NOMO-1 treated with dmso at 0.1 percent for 144 hours (cell line): ENCODE measurements around the gene BTG1.

Experiments
- DNase-seq: peaks from one replicate; lab custom pipeline; 2025; ENCODE audit not compliant: unreplicated experiment; lab: John Stamatoyannopoulos, UW

The BTG1 gene

GRCh38 chr12:92145731-92146496 is at the start of gene BTG1:
TSS of gene BTG1 (minus strand) at chr12:92145846. CDS start at chr12:92145535, 311 bp downstream.
- DNase-seq: peak; percentile 97

DNA sequence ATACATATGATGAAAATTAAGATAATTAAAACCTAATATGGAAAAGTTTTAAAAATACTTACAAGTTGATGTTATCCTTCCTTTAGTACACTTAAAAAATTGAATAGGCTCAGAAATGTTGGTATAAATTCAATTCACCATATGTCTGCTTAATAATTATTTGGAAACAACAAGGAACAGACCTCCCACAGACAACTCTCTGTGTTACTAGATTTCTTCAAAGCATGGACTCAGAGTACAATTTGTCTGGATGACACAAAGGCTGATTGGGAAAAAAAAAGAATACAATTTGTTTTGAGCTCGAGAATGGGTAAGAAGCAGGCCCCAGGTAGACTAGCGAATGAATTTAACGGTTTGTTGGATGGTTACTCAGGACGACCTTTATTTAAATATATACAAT is 48.9 kb upstream of the BTG1 start:
- no peak for DNase-seq

DNA sequence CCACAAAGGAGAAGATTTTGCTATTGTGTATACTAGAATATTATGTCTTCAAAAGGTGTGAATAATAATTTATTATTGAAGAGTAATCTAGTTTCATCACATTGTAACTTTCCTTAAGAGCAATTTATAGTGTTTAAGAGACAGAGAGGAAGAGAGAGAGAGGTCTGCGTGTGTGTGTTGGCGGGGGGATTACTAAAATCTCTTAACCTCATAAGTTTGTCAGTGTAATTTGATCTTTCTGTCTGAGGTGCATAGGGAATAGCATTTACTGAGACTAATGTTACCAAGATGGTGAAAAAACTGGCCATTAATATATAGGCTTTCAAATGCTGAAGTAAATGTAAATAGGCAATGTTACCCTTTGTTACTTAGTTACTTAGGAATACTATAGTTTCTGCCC is 48.2 kb upstream of the BTG1 start:
- DNase-seq: no peak

DNA sequence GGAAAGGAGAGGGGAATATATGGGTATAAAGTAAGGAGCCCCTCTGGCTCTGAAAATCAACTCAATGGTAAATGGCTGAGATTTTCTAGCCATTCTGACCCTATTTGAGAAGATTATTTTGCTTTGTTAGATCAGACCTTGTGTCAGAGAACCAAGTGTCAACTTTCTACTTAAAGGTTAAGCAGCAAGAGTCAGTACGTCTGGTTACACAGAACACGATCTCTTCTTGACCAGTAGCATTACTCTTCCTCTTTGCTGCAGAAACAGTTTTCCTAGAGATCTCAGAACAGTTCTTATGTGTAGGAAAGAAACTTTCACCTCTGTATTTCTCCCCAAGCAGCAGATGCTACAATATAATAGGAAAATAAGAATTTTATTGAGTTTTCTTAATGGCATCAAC is 47.4 kb upstream of the BTG1 start:
- DNase-seq: no peak

GRCh38 chr12:92192360-92192759 is 46.7 kb upstream of the BTG1 start:
- DNase-seq: no peak

GRCh38 chr12:92191061-92191460 is 45.4 kb upstream of the BTG1 start:
- no peak for DNase-seq

DNA sequence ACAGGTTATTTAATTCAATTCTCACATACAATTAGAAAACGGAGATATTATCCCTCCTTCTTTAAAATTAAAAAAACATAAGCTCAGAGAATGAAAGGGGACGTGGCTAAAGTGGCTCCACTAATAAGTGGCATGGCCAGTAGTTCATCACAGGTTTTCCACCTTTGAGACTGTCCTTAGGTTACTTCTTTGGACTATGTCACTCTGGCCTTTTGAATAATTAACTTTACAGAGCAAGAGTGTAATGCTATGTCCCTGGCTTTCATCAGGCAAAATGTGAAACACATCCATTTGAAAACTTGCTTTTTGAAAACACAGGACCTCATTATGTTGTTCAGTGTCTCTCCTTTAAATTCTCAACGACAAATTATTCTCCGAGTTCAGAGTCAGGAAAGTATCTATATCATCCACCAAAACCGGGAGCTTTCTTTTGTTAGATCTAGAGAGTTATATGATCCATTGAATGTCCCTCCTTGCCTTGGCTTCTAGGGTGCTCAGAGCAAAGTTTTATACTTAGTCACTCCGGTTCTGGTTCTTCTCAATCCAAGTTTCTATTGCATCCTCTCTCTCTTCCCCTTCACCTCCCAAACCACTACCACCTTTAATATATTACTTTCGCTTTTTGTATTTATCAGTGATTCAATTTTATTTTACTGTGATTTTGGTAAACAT is 43.0 kb upstream of the BTG1 start:
- DNase-seq: no peak

DNA sequence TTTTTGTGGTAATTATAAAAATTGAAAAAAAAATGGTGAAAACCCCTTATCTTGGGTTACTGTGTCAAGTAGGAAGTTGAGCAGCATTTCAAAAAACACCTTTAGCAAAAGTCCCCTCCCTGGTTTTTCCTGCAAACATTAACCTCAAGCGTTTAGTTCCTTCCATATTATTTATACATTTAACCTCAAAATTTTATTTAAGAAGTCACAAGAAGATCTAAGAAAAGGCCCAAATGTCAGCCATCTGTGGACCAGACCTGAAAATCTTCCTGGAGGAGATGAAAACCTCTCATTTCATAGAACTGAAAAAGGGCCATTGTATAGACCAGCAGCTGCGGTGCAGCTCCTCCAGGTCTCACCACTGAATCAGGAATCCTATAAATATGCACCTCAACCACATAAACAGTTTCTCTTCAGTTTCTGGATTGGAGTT is 40.4 kb upstream of the BTG1 start:
- no peak for DNase-seq

- no peak for DNase-seq
Measured at GRCh38 chr12:92185052-92185451, 39.4 kb upstream of the BTG1 start.

DNA sequence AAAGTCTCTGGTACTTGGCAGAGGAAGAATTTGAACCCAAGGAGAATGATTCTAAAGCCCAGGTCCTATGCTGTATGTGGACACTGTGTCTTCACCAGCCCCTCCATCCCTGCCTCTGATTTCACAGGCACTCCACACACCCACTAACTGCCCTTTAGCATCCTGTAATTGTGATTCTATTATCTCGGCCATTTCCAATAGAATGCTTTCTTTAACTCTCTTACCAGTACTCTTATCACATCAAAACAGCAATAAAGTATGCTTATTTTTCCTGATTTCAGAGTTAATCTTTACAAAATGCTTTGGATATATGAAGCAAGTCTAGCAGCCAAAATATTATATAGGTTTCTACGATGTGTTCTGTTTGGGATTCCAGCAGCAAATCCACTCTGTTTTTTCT is 37.9 kb upstream of the BTG1 start:
- no peak for DNase-seq

DNA sequence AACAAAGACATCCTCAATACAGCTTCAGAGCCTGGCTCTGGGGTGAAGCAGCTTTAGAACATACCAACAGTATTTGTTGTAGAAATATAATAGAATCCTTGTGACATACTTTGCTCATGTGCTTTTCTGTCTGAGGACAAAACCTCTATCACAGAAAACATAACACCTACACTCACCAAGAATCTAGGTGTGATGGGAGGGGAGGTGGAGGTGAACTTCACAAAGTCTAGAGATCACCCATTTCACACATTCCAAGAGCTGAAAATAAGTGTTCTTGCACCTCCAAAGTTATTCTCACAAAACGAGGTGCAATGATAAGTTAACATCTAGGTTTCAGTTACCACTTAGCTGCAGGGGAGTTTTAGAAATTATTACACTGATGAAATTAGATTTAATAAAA is 32.7 kb upstream of the BTG1 start:
- DNase-seq: no peak

DNA sequence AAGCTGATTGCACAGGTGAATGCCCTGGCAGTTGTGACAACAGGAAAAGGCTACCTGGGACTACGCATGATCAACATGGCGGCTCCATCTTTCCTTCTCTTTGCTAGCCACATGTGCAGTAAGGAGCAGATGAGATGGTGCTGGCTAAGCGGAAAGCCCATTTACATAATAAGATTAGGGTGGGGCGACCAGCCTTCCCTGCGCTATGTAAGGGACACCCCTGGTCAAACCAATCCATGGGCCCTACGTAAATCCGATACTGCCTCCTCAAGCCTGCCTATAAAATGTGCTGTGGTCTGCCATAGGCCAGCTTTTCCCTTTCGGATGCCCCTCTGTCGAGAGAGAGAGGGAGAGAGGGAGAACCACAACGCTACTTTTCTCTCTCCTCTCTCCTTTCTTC is 31.0 kb upstream of the BTG1 start:
- DNase-seq: no peak

- DNase-seq: no peak
Measured at GRCh38 chr12:92175961-92176360, 30.3 kb upstream of the BTG1 start.

GRCh38 chr12:92170050-92170449 is 24.4 kb upstream of the BTG1 start:
- DNase-seq: no peak

- no peak for DNase-seq
Measured at GRCh38 chr12:92167075-92167474, 21.4 kb upstream of the BTG1 start.

DNA sequence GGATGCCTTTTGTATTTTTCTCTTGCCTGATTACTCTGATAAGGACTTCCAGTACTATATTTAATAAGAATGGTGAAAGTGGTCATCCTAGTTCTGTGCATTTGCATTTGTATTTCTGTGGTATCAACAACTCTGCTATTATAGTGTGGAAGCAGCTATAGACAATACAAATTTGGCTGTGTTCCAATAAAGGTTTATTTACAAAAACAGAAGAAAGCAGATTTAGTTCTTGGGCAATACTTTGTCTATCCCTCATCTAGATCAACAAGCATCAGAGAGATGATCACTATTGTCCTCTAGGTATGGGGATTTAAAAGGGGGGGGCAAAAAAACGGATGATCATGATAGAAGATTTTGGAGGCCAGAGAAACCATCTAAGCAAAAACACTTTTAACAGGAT is 19.1 kb upstream of the BTG1 start:
- no peak for DNase-seq

GRCh38 chr12:92162079-92162478 is 16.4 kb upstream of the BTG1 start:
- no peak for DNase-seq

- peak; percentile 56 for DNase-seq
Measured at GRCh38 chr12:92158796-92159439, 13.3 kb upstream of the BTG1 start.

- DNase-seq: no peak
Measured at GRCh38 chr12:92156704-92157395, 11.2 kb upstream of the BTG1 start.

DNA sequence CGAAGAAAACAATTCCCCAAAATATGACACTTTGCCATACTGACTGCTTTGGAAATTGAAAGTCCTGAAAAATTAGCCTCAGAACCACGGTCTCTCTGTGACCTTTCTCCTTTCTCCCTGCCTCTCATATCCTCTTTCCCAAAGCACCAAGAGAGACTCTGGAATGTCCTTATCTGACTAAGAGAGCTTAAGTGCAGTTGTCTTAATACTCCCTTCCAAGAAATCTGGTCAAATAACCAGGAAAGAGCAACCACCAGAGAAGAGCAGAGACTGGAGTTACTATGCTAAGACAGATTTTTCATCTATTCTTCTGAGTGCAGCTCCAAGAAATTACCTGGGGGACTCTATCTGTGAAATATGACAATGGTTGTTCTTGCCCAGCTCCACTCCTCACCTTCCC is 10.5 kb upstream of the BTG1 start:
- DNase-seq: no peak

DNA sequence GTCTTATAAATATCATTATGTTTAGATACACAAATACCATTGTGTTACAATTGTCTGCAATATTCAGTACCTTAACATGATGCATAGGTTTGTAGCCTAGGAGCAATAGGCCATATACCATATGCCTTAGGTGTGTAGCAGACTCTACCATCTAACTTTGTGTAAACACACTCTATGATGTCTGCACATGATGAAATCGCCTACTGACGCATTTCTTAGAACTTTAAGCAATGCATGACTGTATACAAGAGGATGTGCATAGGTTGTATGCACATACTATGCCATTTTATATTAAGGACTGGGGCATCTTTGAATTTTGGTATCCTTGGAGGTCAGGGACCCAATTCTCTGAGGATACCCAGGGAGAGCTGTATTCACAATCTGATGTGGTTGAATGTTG is 10.1 kb upstream of the BTG1 start:
- no peak for DNase-seq

- DNase-seq: no peak
Measured at GRCh38 chr12:92151916-92152315, 6.3 kb upstream of the BTG1 start.
